HG03139 (cell line): Measurements from ENCODE around the gene FAM181A.

Experiments used
- ATAC-seq: cut with Tn5 transposase; IDR thresholded peaks from one replicate; pipeline ENCODE4 v1.9.1; 2021; ENCODE audit not compliant: unreplicated experiment

Gene FAM181A

DNA sequence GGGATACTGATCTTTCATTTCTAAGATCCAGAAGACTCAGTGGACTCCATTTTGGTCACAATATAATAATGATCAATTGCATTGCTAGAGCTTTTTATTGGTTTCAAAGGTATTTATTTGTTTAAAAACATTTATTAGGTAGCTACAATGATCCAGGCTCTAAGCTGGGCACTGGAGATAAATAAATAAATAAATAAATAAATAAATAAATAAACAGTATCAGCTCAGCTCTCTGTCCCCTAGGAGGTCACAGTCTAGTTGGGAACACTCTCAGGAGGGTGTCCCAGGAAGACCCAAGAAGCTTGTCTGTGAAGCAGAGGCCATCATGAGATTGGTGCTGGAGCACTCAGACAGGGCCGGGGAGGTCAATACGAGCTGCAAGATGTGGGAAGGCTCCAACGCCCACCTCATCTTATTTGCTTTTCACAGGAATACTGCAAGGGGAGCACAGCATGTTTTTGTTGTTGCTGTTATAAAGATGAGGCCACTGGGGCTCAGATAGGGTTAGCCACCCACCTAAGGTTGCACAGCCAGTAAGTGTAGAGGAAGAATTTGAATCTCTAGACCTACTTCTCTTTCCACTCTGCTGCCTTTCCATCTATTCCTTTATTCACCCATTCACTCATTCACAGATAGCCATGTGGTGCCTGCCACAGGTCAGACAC is 33.8 kb downstream of the FAM181A start:
- ATAC-seq: no peak

GRCh38 chr14:93961620-93962019 is 34.5 kb downstream of the FAM181A start:
- ATAC-seq: no peak

DNA sequence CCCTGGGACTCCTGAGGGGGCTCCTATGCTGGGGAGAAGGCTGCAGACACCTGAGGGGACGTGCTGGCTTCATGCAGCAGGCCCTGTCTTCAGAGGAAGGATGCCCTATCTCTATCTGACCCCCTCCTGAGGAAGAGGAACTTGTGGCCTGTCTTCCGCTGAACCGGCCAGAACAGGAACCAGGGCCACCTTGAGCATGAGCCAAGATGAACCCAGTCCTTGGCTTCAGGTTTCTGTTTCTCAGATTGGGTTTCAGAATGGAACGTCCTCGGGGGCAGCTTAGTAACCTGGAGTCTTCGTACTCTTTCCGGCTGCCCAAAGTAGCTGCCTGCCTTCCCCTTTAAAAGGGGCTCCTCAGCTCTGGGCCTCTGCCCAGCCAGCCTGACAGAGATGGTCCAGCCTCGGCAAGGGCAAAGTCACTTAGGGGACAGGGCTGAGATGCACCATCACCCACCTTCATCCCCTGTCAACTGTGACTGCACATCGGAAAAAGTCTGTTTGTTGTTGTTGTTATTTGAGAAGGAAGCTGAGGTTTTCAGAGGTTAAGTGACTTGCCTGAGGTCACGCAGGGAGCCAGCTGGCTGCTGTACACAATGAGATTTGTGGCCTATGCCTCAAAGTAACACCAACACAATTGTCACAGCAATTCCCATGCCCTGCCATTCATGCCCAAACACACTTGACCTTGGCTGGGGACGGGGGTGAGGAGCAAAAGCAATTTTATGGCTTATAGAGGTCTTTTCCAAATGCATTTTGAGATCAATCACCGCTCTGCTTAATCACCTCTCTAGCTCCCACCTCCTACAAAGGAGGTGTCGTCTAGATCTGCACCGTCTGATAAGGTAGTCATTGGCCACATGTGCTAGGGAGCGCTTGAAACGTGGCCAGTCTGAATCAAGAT is 35.8 kb downstream of the FAM181A start:
- peak; percentile 45 for ATAC-seq

GRCh38 chr14:93963692-93964091 is 36.5 kb downstream of the FAM181A start:
- no peak for ATAC-seq

DNA sequence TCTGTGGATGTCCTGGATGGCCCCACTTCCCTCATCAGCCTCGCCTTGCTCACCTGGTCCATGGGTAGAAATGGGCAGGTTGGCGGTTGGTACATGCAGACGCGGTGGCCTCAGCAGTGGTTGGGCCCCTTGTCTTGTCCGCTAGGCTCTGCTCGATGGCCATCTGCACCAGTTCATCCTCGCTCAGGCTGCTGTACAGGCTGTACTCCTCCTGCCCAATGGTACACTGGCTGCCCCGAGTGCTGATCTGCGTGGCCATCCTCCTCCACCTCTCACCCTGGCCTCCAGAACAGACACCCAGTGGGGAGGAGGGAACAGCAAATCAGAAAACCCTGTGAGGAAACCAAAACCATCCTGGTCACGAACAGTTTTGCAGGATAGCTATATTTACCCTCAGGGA is 37.1 kb downstream of the FAM181A start:
- no peak for ATAC-seq

DNA sequence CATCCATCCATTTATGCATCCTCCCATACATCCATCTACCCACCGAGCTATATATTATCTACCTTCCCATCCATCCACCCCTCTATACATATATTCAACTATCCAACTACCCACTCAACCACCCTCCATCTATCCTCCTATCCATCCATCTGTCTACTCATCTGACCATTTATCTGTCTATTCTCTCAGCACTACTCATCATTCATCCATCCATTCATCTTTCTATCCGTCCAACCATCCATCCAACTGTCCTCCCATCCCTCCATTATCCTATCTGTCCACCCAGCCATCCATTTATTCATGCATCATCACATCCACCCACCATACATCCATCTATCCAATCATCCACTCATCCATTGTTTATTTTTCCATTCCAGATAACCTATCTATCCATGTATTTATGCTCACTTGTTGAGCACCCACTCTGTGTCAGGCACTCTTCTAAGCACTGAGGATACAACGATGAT is 37.7 kb downstream of the FAM181A start:
- no peak for ATAC-seq

GRCh38 chr14:93965287-93965821 is 38.2 kb downstream of the FAM181A start:
- ATAC-seq: no peak

GRCh38 chr14:93965946-93966474 is 38.9 kb downstream of the FAM181A start:
- no peak for ATAC-seq

DNA sequence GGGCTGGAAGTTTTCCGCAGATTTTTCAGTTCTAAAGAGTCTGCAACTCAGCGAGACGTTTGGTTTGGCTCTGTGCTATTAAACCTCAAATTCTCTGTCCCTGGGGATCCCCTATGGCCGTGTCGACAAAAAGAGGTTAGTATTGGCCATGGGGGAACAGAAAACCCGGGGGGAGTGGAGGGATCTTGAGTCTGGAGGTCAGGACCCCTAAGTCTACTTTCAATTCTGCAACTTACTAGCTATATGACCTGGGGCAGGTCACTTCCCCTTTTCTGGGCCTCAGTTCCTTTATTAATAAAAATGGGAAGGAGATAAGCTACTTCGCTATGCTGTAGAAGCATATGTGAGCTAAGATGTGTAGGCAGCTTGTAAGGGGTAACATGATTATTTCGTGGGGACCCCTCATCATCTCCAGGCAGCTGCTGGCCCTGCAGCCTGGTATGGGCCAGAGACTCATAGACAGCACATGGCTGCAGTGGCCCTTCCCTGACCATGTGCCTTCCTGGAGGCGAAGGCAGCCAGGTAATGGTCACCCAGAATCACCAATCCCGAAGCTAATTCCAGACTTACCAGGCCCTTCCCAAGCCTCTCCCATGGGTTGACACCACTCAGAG is 40.6 kb downstream of the FAM181A start:
- ATAC-seq: peak; percentile 32

- no peak for ATAC-seq
Measured at GRCh38 chr14:93969082-93969828, 42.1 kb downstream of the FAM181A start.

- no peak for ATAC-seq
Measured at GRCh38 chr14:93970585-93970964, 43.4 kb downstream of the FAM181A start.

- ATAC-seq: peak; percentile 32
Measured at GRCh38 chr14:93970965-93971634, 44.0 kb downstream of the FAM181A start.

DNA sequence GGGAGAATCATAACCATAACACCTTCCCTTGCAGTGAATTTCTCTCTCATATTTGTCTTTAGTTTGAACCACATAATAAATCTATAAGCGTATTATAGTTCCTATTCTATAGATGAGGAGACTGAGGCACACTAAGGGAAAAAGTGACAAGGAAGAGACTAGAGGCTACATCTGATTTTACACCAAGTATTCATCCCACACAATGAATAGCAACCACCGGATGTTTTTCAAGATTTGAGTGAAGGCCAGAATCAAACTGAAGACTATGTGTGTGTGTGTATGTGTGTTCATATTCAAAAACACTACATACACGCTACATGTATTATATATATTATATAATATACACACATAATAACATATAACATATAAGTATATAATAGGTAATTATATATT is 44.5 kb downstream of the FAM181A start:
- no peak for ATAC-seq

- ATAC-seq: no peak
Measured at GRCh38 chr14:93972618-93973205, 45.6 kb downstream of the FAM181A start.

DNA sequence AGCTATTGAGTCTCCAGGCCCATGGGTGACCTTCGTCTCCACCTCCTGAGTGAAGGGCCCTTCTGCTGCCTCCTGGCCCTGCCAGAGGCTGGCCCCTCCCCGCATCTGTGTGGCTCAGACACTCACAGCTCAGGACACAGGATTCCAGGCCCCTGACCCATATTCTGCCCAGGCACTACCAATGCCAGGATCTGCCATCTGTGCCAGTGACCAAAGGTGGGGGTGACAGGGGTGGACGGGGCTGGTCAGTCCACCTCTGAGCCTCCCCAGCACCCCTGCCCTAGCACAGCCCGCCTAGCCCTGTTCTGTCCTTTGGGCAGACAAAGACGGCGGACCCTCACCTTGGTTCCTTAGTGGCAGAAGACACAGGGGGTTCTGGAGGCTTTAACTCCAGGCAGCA is 46.5 kb downstream of the FAM181A start:
- no peak for ATAC-seq

DNA sequence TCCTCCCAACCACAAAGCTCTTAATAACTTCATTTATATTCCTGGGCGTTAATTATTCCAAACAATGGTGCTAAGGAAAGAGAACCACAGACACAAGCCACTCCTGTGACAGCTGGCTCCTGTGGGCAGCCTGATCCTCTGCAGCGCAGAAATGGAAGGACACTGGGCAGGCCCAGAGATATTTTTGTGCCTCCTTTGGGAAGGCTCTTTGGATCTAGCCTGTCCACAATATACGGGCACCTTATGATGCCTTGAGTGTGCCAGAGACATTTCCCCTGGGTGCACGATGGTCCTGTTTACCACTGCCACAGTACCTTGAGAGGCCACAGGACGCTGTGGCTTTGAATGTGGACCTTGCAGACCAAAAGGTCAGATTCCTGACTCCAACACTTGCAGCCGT is 47.2 kb downstream of the FAM181A start:
- no peak for ATAC-seq

DNA sequence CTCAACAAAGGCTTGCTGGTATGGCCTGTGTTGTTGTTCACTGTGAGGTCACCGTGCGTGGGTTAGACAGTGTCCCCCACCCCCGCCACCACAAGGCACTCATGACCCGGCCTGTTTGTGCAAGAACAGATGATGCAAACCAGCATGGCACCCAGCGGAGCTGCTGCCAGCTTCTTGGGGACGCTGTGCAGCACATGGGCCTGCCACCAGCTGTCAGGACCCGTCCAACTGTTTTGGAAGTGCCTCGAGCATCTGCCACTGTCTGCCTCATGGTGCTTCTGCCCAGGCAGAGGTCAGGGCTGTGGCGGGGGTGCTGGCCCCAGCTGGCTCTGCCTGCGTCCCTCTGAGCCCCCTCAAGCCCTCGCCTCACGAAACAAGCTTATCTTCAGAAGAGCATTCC is 47.7 kb downstream of the FAM181A start:
- ATAC-seq: no peak

DNA sequence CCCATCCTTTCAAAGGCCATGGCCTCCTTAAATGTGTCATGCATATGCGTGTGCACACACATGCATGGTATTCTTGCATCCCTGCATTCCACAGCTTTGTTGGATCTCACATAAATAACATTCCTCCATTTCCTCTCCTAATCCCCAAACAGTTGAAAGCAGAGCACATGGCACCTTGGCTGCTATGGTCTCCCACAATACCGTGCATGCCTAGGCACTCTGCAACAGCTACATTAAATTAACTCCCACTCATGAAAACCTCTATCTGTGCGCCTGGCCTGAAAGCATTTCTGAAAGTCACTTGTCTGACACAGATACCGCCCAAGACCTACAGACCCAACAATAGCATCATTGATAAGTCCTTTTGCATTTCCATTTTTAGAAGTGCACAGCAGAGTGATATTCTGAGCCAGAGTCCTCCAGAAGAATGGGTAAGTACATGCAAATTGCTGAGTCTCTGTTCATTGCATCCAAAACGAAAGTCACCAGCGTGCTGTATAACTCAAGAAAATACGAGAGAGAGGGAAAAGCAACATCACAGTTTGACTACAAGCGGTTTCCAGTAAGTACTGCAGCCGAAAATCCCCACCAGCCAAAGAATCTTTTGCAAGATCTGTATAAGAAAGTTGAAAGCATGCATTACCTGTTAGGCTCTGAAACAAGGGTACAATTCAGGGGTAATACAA is 48.8 kb downstream of the FAM181A start:
- peak; percentile 47 for ATAC-seq

DNA sequence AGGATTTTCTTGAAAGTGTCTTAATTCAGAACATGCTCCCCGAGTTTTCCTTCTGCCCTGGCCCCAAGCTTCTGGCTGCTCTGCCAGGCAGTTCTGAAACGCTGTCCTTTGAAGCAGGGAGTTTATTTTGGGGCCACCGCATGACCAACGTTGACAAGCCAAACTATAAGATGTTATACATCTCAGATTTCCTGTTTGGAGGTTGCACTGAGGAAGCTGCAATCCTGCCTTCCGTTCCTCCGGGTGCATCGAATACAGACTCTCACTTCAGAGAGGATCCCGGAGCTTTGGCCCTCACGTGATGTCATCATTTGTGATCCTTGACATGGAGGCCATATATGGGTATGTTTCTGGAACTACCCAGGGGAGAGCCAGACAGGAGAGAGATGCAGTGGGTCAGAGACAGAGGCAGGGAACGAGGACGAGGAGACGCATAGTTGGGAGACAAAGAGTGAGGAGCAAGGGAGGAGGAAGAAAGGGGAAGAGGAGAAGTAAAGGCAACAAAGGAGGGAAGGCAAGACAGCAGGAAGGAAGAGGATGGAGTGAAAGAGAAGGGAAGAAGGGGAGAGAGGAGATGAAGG is 49.4 kb downstream of the FAM181A start, which contains the start of gene ASB2:
ASB2 (minus strand) TSS at position 94 of the 581 bp plus-strand sequence. CDS start 12,031 bp downstream, outside the sequence.
- peak; percentile 7 for ATAC-seq
